Stomach (tissue), 9 donors: ENCODE measurements around the gene PSPN. TPM values are rescaled to one million over a fixed set of nuclear protein-coding genes. Genes with fewer than 3 reads are reported as not detected.

Experiments
- DNase-seq, 2 donors: peaks; one replicate each; pipeline versions ENCODE4 v3.0.0 to v3.0.0-alpha.2; 2013 to 2019
- H3K27ac ChIP-seq, 5 donors: fragments of 200-600 bp in 4 of 5; sonication (generic) in 4 of 5; one replicate each; pipeline ENCODE4 v1.5.1; 2013 to 2019; ENCODE audit warnings: mild to moderate bottlenecking in 1 of 5, moderate library complexity in 1 of 5
- H3K27me3 ChIP-seq, 3 donors: fragments of 200-600 bp; sonication (generic); one replicate each; pipeline ENCODE4 v1.5.1; 2017 to 2019; ENCODE audit warnings: mixed run types in 1 of 3
- H3K36me3 ChIP-seq, 4 donors: fragments of 200-600 bp; sonication (generic); 1 replicate in 3 of 4; 2 replicates in 1 of 4; pipeline ENCODE4 v1.5.1; 2016 to 2019
- H3K4me1 ChIP-seq, 4 donors: fragments of 200-600 bp; sonication (generic); one replicate each; pipeline ENCODE4 v1.5.1; 2016 to 2019
- H3K4me3 ChIP-seq, 4 donors: fragments of 200-600 bp; sonication (generic) in 3 of 4; one replicate each; pipeline ENCODE4 v1.5.1; 2016 to 2019; ENCODE audit warnings: mild to moderate bottlenecking in 1 of 4
- H3K9me3 ChIP-seq, 4 donors: fragments of 200-600 bp; sonication (generic); one replicate each; pipeline ENCODE4 v1.5.1; 2016 to 2019
- CTCF ChIP-seq, 7 experiments: fragments of 450-650 bp in 4 of 7; fragments of 200-600 bp in 3 of 7; sonication (generic) in 3 of 7; IDR thresholded peaks; one replicate each; pipeline ENCODE4 v1.5.1; 2016 to 2019; ENCODE audit warnings: antibody characterized with exemption in 7 of 7, control low read depth in 2 of 7, mild to moderate bottlenecking in 1 of 7
- EP300 ChIP-seq: sonication (generic); formaldehyde crosslinking; IDR thresholded peaks from one replicate; pipeline ENCODE4 v1.6.1; 2017; ENCODE audit warnings: antibody characterized with exemption
- POLR2A ChIP-seq, 4 donors: fragments of 450-650 bp; IDR thresholded peaks; one replicate each; pipeline ENCODE4 v1.6.1; 2016; ENCODE audit warnings: antibody characterized with exemption in 4 of 4, control low read depth in 2 of 4, mild to moderate bottlenecking in 1 of 4, moderate library complexity in 1 of 4
- POLR2AphosphoS5 ChIP-seq, 3 donors: sonication (generic); formaldehyde crosslinking; IDR thresholded peaks; one replicate each; pipeline ENCODE4 v1.6.1; 2016; ENCODE audit warnings: antibody characterized with exemption in 3 of 3
- WGBS, 5 donors: extraction: QIAGEN DNeasy Blood & Tissue Kit in 3 of 5; methylation state at CpG; one replicate each; pipeline versions ENCODE4 v1.1.5 to v1.1.7; 2013 to 2018; 5-methylcytosine and 5-hydroxymethylcytosine counted together
- intact Hi-C: fragments of 100-400 bp; cut with DNase I; formaldehyde crosslinking; loops from one replicate; pipeline ENCODE4 v1.15.1; 2023; ENCODE audit warnings: low total_unique reads
- polyA plus RNA-seq, 3 donors: library from polyadenylated mRNA; stranded (reverse); fragments of 200-250 nt; gene quantifications; one replicate each; pipeline ENCODE4 v1.2.3, GENCODE V29; 2013
- total RNA-seq, 5 donors: library from RNA; depleted of rRNA; stranded (reverse); fragments of >200 nt; gene quantifications; one replicate each; pipeline versions ENCODE4 v1.1.0 to v1.2.3, GENCODE V29; 2014 to 2016
- donor health status: healthy with polysubstance abuse.
- donor health status: Bipolar disorder and iron deficiency.
- donor health status: healthy.

PSPN gene
- total and polyA plus RNA-seq, 8 donors = 0.92 to 2.8 (median 1.8) TPM; not detected in 1

DNA sequence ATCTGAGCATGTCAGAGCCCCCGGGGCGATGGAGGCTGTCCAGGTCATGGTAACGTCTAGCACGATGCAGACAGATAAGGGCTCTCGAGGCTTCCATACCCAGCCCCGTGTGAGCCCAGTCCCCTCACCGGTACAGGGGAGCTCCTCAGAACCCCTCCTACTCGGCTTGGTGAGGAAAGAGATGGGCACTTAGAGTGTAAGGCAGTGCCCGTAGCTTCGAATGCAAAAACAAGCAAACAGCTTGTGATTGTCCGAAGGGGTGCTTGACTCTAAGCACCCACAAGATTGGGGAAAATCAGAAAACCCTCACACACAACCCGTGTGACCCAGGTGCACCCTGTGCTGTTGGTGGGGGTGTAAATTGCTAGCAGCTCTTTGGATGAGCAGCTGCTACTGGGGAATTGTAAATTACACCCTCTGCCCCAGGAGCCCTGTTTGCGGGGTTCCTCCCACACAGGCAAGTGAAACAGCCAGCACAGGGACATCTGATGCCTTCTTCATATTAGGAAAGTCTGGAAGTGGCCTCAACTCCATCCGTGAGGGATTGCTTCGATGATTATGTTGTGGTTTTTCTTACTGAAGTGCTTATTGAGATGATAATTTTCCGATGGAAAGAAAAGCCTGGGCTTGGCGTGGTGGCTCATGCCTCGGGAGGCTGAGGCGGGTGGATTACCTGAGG is 918 bp upstream of the PSPN start:
- WGBS, 5 donors = 72 to 79% (median 77%) methylated on average over 14 to 19 of the region's 19 CpGs
- intact Hi-C loops = no loop called here
- peaks cover 27 to 60% (median 51%) of the 10 kb centered on the region in 4 donors for H3K36me3 ChIP-seq
- peaks cover 10 to 55% (median 23%) of the 10 kb centered on the region in 4 donors for H3K4me1 ChIP-seq
- TF ChIP-seq POLR2AphosphoS5 (IDR thresholded peaks at IDR 0.05) (no peak), POLR2A (IDR thresholded peaks at IDR 0.05) (no peak), EP300 (no peak), CTCF (IDR thresholded peaks at IDR 0.05) (no peak)
- DNase-seq = no peak
- no peak overlapping the region for H3K4me3 ChIP-seq
- peak overlapping the region in 2 of 5 donors; percentile 8 to 18 for H3K27ac ChIP-seq
- H3K9me3 ChIP-seq = no peaks in the 10 kb centered on the region
- no peaks in the 10 kb centered on the region for H3K27me3 ChIP-seq

DNA sequence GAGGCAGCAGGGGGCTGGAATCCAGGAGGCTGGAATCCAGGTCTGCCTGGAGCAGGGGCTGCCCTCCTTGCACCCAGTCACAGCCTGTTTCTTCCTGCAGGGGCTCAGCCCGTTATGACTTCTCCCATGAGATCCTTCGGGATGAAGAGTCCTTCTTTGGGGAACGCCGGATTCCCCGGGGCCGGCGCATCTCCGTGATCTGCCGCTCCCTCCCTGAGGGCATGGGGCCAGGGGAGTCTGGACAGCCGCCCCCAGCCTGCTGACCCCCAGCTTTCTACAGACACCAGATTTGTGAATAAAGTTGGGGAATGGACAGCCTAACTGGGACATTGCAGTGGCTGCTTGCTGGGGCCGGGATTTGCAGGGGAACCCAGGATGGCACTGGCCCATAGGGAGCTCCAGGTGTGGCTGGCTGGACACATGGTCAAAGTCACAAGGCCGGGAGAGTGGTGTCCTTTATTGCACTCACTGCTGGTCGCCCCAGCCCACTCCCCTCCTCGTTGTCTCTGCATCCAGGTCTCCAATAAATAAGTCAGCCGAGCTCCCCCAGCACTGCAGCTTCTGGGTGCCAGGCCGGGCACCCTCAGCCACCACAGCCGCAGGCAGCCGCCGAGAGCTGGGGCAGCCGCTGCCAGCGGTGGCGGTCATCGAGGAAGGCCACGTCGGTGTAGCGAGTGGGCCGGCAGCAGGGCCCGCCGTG is 872 bp downstream of the PSPN start:
- intact Hi-C loops = no loop called here

DNA sequence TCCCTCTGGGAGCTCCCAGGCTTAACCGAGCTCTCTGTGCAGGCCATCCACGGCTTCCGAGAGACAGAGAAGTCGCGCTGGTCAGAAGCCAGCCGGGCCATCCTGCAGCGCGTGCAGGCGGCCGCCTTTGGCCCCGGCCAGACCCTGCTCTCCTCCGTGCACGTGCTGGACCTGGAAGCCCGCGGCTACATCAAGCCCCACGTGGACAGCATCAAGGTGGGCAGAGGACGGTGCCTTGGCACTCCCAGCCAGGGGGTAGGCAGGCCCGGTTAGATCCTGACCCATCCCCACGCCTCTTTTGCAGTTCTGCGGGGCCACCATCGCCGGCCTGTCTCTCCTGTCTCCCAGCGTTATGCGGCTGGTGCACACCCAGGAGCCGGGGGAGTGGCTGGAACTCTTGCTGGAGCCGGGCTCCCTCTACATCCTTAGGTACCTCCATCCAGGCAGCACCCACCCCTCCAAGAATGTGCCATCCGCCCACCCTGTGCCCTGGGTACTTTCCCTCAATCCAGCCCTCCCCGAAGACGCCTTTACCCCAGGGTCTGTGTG is 1.5 kb downstream of the PSPN start:
- H3K4me3 ChIP-seq = peak overlapping the region in 1 of 4 donors; percentile 93
- H3K36me3 ChIP-seq = peaks cover 5 to 39% (median 29%) of the 10 kb centered on the region in 4 donors
- H3K27me3 ChIP-seq = no peaks in the 10 kb centered on the region
- DNase-seq = peak in 1 of 2 donors; percentile 40
- H3K9me3 ChIP-seq = no peaks in the 10 kb centered on the region
- H3K4me1 ChIP-seq = peaks cover 10 to 60% (median 24%) of the 10 kb centered on the region in 4 donors
- WGBS, 5 donors = 64 to 76% (median 74%) methylated on average over 17 to 29 of the region's 29 CpGs
- TF ChIP-seq EP300 = no peak
- TF ChIP-seq POLR2AphosphoS5 (IDR thresholded peaks at IDR 0.05) = no peak
- no peak for TF ChIP-seq POLR2A (IDR thresholded peaks at IDR 0.05)
- no peak for TF ChIP-seq CTCF (IDR thresholded peaks at IDR 0.05)
- H3K27ac ChIP-seq = peak overlapping the region; percentile 62 to 100 (median 99)
- intact Hi-C loops = no loop called here

More for the DNA sequence above, 872 bp downstream of the PSPN start:
- peaks cover 10 to 60% (median 24%) of the 10 kb centered on the region in 4 donors for H3K4me1 ChIP-seq
- H3K4me3 ChIP-seq = no peak overlapping the region
- peaks cover 9 to 42% (median 33%) of the 10 kb centered on the region in 4 donors for H3K36me3 ChIP-seq
- WGBS, 5 donors = 68 to 91% (median 89%) methylated on average over 14 to 29 of the region's 29 CpGs
- no peaks in the 10 kb centered on the region for H3K9me3 ChIP-seq
- no peaks in the 10 kb centered on the region for H3K27me3 ChIP-seq
- no peak for DNase-seq
- TF ChIP-seq EP300 = no peak
- no peak for TF ChIP-seq POLR2AphosphoS5 (IDR thresholded peaks at IDR 0.05)
- TF ChIP-seq POLR2A (IDR thresholded peaks at IDR 0.05) = no peak
- TF ChIP-seq CTCF (IDR thresholded peaks at IDR 0.05) = no peak
- H3K27ac ChIP-seq = peak overlapping the region in 1 of 5 donors; percentile 99

- TF ChIP-seq EP300 = no peak
- Histone ChIP-seq H3K27ac (peak overlapping the region; percentile 62 to 100 (median 99)), H3K4me3 (peak overlapping the region; percentile 67 to 94 (median 82)), H3K4me1 (peaks cover 10 to 60% (median 24%) of the 10 kb centered on the region in 4 donors), H3K9me3 (no peaks in the 10 kb centered on the region), H3K36me3 (peaks cover 8 to 39% (median 29%) of the 10 kb centered on the region in 4 donors), H3K27me3 (no peaks in the 10 kb centered on the region)
- intact Hi-C loops = no loop called here
- 19 to 38% (median 31%) methylated on average over 5 of the region's 5 CpGs for WGBS, 5 donors
- no peak for DNase-seq
These were observed 2.0 kb downstream of the PSPN start for GRCh38 chr19:6373813-6374108.
